Stimulated activated CD4-positive, alpha-beta T cell treated with anti-CD3 and anti-CD28 coated beads, TNF-alpha, amount 100 ng/mL, for 1 hour (primary cell): ENCODE data around the gene MARK3.
"Not testable (repeated sequence)": the region's sequence is repeated elsewhere in the genome, so short reads cannot be mapped to it uniquely, and the experiment has no call there.

Experiments used
- DNase-seq, 3 donors: peaks; one replicate each; pipeline ENCODE4 v3.0.0-alpha.2; 2020; ENCODE audit warnings: low read depth in 3 of 3, low spot score in 1 of 3

Gene MARK3

GRCh38 chr14:103524002-103524935 lies 139.1 kb downstream of the MARK3 start:
- no peak for DNase-seq

- not testable (repeated sequence) for DNase-seq
Observed at GRCh38 chr14:103525430-103526246, 140.4 kb downstream of the MARK3 start.

DNA sequence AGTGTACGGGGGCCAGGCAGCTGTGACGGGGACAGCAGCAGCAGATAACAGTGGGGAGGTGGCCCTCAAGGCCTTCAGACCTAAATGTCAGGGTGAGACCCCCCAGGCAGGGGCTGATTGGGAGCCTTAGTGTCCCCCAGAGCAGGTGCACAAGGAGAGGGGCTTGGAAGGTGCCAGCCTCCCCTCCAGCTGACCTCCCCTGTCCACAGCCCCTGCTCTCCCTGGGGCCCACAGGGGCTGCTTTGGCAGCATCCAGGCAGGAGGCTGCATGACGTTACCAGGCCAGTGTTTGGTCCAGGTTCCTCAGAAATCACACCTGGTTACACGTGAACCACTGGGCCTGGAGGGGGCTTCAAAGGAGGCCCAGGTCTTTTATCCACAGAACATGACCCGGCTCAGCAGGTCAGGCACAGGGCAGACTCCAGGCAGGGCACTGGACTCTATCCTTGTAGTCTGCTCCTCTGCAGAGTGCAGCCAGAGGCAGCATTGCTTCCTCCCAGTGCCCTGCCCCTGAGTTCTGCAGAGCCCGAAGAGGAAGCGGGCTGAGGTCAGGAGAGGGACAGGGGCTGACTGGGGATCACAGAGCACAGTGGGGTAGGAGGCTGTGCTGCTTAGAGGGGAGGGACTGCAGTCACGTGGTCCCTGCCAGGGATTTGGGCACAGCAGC lies 141.2 kb downstream of the MARK3 start:
- DNase-seq = no peak

- no peak for DNase-seq
Observed at GRCh38 chr14:103526914-103527248, 141.7 kb downstream of the MARK3 start.

DNA sequence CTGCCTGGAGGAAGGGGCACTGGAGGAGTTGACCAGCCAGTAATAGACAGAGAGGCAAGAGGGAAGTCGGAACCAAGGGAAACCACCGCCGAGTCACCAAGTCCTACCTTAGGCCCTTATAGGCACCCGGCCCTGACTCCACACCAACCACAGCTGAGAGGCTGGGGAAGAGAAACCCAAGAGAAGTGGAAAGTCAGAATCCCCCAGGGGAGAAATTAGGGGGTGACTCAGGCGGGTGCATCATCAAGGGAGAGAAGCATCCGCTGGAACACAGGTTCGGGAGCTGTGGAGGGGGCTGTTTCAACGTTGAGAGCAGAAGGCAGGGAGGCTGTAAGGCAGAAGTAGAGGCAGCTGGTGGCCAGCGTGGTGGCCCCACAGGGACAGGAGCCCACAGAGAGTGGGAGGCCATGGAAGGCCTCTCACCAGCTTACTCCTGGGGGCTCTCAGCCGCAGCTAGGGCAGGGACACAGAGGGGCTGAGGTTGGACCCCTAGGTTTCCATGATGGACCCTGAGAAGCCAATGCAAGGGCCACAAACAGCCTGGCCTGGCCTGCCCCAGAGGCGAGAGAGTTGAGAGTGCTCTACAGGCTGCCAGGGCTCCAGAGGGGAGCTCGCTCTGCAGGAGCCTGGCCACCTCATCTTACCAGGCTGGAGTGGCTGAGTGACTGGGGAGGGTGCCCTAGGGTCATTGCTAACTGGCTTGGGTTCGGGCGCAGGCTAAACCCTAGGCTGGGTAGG lies 142.4 kb downstream of the MARK3 start:
- no peak for DNase-seq

DNA sequence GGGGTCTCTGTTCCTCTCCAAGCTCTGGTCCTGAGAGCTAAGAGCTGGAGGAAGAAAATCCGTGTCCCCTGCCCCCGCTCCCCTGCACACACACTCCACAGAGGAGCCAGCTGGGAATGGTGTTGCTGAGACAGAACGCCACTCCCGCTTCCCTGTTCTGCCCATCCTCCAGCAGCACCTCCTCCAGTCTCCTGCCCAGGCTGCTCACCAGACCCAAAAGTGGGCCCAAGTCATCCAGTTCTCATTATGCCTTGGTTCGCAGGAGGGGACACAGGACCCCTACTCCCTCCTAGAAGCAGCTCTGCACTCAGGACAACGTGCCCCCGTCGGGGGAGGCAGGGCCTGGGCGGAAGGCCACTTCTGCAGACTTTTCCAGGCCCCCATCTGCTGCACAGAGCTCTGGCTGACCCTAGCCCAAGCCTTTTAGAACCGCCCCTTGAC lies 143.0 kb downstream of the MARK3 start:
- no peak for DNase-seq

DNA sequence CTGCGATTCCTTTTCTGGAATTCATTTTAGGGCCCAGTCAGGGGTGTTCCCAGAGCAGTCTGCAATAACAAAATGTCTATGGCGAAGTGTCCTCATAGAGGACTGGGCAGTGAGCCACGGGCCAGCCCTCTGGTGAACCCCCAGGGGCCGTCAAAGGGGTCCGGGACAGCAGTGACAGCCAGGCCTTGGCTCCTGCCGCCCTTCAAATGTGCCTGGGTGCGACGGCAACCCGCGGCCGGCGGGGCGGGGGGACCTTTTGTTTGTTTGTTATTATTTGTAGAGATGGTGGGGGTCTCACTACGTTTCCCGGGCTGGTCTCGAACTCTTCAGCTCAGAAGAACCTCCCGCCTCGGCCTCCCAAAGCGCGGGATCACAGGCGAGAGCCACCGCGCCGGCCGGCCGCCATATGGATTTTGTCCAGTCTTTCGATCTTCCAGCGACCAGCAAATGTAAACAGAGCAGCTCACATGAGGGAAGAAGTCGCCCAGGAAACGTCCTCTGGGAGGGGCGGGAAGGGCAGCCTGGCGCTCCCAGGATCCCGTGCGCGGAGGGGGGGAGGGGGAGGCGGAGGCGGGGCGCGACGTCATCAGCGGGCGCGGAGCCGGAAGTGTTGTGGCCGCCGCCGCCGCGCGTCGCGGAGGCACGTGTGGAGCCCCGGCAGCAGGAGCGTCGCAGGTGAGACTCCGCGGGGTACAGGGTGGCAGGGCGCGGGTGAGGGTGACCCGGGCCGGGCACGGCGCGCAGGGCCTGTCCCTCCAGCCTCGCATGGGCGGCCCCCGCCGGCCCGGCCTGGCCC lies 143.6 kb downstream of the MARK3 start, which contains the start of gene TRMT61A:
TRMT61A (plus strand) TSS at position 610 of the 796 bp plus-strand sequence. CDS start 783 bp downstream, outside the sequence.
- DNase-seq = peak; percentile 46 to 71 (median 66)

DNA sequence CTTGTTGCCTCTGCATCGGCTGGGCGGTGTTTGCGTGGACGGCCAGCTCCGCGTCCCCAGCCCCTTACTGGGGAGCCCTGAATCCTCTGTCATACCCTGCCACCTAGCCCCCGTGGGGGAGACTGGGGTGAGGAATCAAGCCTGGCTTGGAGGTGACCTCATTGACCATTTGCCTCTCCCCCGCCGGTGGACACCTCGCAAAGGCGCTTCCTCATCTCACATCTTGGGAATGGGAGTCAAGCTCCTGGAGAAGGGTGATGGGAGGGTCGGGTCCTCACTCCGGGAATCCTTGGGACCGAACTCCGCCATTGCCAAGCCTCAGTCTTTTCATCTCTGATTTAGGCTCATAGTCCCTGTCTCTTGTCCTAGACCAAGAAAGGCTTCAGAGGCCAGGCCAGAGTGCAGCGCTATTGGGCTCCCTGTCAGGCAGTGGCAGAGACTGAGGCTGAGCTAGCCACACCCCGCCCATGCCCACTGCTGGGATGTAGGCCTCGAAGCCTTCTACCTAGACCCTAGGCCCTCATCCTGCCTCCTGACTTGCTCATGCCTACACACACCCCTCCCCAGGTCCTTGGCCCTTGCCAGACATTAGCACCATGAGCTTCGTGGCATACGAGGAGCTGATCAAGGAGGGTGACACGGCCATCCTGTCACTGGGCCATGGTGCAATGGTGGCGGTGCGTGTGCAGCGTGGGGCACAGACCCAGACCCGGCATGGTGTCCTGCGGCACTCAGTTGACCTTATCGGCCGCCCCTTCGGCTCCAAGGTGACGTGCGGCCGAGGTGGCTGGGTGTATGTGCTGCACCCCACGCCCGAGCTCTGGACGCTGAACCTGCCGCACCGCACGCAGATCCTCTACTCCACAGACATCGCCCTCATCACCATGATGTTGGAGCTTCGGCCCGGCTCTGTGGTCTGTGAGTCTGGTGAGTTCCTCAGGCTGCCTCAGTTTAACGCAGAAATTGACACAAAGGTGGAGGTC lies 144.5 kb downstream of the MARK3 start:
- DNase-seq = no peak

DNA sequence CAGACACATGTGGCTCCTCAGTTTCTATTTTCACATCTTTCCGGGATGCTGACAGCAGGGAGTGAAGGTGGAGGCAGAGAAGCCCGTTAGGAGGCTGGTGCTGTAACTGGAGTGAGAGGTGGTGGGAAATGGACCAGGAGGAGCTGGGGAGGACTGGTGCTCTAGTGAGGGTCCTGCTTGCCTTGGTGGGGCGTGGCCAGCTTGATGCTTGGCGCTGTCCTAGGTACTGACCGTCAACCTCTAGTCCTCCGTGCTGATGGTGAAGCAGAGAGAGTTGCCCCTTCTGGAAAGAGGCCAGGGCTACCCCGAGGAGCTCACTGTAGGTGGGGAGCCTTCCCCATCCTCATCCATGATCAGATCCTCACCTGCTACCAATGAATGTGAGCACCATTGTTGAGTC lies 145.2 kb downstream of the MARK3 start:
- no peak for DNase-seq

- DNase-seq = no peak
Observed at GRCh38 chr14:103530831-103531230, 145.6 kb downstream of the MARK3 start.

GRCh38 chr14:103531421-103532215 lies 146.4 kb downstream of the MARK3 start:
- DNase-seq = no peak

DNA sequence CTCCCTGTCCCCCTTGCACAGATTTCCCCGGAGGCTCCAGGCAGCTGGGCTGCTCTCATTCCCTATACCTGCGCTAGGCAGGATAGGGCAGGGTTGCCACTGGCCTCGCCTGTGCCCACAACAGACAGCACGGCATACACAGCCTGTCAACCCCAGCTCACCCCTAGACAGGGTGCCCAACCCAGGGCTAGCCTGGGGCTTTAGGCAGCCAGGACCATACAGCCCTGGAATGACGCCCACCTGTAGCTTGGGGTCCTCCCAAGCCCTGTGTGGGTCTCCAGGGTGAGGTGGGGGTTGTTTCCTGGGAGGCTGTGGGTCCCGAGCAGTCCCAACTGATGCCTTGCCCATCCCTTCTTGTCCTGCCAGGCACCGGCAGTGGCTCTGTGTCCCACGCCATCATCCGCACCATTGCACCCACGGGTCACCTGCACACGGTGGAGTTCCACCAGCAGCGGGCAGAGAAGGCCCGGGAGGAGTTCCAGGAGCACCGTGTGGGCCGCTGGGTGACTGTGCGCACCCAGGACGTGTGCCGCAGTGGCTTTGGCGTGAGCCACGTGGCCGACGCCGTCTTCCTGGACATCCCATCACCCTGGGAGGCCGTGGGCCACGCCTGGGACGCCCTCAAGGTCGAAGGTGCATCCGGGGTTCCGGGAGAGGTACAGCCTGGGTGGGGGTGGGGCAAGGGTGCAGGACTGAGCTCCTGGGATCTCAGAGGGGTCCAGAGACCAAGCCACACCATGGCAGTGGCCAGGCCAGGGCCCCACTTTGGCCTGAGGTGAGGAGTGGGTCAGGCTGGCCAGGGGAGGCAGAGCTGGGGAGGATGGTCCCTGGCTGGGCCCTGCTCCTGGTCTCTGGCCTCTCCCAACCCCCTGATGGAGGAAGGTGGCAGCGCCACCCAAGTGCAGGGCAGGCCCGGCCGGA lies 147.3 kb downstream of the MARK3 start:
- no peak for DNase-seq

DNA sequence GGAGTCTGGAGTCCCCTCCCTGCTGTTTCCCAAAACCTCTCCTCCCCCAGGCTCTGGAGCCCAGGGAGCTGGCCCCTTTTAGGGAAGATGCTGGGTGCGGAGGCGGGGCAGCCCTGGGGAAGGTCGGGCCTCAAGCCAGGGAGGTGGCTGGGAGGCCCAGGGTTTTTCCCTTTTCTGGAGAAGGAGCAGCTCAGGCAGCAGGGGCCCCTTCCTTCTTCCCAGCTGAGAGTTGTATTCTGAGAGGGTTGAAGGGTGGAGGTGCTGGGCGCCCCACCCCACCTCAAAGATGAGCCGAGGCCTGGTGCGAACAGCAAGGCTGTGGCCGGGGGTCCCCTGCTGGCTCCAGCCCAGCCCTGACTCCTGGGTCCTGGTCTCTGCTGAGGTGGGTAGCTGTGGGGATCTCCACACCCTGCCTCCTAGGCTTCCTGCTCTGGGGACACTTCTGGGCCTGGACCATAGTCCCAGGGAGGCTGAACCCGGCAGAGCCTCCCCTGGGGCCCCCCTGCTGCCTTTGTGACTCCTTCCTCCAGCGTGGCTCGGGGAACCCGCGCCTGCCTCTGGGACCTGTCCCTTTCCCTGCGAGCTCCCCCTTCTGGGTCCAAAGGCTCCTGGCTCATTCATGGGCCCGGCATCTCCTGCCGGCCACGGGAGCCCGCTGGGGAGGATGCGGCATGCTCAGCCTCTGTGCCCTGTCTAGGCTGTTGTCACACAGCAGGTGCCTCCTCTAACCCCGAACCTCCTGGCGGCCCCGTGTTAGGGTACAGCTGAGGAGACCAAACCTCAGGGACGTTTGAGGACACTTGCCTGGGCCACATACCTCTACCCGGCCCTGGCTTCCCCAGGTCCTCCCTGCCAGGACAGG lies 148.2 kb downstream of the MARK3 start:
- no peak for DNase-seq

DNA sequence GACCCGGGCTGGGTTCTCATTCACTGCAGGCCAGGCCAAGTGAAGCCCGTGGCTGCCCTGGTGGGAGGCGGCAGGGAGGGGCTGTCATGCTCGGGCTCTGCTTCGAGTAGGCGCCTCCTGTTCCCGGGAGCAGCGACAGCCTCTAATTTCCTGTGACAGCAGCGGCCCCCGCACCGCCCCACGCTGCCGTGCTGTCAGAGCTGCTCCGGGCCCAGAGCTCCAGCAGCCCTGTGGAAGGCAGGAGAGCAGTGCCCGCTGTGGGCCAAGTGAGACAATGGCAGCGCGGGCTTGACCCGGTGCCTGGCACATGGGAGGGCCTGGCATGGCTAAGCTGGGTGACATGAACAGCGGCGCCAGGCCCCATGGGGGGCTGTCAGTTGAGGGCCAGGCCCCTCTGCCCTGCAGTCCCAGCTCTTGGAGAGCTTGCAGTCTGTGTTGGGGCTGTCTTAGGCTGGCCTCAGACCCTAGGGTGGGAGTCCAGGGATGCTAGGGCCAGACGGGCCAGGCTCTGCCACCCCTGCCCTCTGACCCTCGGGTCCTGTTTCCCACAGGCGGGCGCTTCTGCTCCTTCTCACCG lies 148.9 kb downstream of the MARK3 start:
- DNase-seq = no peak

GRCh38 chr14:103534576-103535061 lies 149.4 kb downstream of the MARK3 start:
- DNase-seq = no peak
